K562 (cell line): ENCODE data around the gene MATK. TPM values are rescaled to one million over a fixed set of nuclear protein-coding genes. Genes with fewer than 3 reads are reported as not detected.

Experiments used
- ATAC-seq: fragments of 200-7000 bp; cut with Tn5 transposase; 3 replicates; pipeline ENCODE4 v1.9.1; 2020; ENCODE audit warnings: moderate library complexity
- BruUV-seq: library from RNA; stranded (reverse); fragments of 400-500 nt; replicated peaks from 2 replicates; lab custom pipeline; 2021; lab: Mats Ljungman, UMichigan
- CTCF ChIA-PET: fragments of 300-600 bp; formaldehyde crosslinking; extraction: SDS; loops from one replicate; lab custom pipeline; 2021; ENCODE audit warnings: low intra/inter-chr PET ratio; lab: Yijun Ruan, JAX
- POLR2A ChIA-PET: fragments of 300-600, 350-650 bp; sonication (Branson Sonifier 250); formaldehyde crosslinking; extraction: SDS; loops from one replicate; lab custom pipeline; 2021; ENCODE audit warnings: antibody characterized with exemption, inconsistent platforms; lab: Yijun Ruan, JAX
- DNase-seq, 4 experiments: peaks; one replicate each; pipeline versions ENCODE4 v3.0.0 to v3.0.0-alpha.2; 2011 to 2018; ENCODE audit warnings: low spot score in 3 of 4, mixed read lengths in 3 of 4; ENCODE audit errors: extremely low read depth in 1 of 4
- FAIRE-seq: peaks from 2 replicates; lab custom pipeline; 2011; peaks lifted over from hg19 to GRCh38; lab: Jason Lieb, UNC
- H2AFZ ChIP-seq: 2 replicates; pipeline ENCODE4 v1.6.0; 2011; ENCODE audit warnings: low read depth, low read length, control low read depth, inconsistent platforms
- H3K27ac ChIP-seq: fragments of 200-600 bp; 3 replicates; pipeline ENCODE4 v1.8.0; 2011; ENCODE audit warnings: low read depth, mild to moderate bottlenecking, control low read depth, inconsistent platforms, low read length, moderate library complexity, mixed read lengths; ENCODE audit errors: extremely low read depth
- H3K27me3 ChIP-seq, 2 experiments: fragments of 300-600 bp in 1 of 2; 2 replicates in 1 of 2; 3 replicates in 1 of 2; pipeline versions ENCODE4 v1.6.0 to v1.8.0; 2011; ENCODE audit warnings: inconsistent platforms in 2 of 2, low read length in 2 of 2, mild to moderate bottlenecking in 1 of 2, mixed read lengths in 1 of 2, moderate library complexity in 1 of 2; ENCODE audit not compliant: control insufficient read depth in 2 of 2, insufficient read depth in 2 of 2
- H3K36me3 ChIP-seq: fragments of 300-600 bp; 3 replicates; pipeline ENCODE4 v1.8.0; 2011; ENCODE audit warnings: mild to moderate bottlenecking, low read length, inconsistent platforms; ENCODE audit not compliant: control insufficient read depth, insufficient read depth
- H3K4me1 ChIP-seq, 2 experiments: fragments of 200-600 bp in 1 of 2; replicated peaks in 1 of 2; 2 replicates in 1 of 2; 3 replicates in 1 of 2; pipeline versions ENCODE4 v1.5.1 to v1.8.0; 2011; ENCODE audit warnings: inconsistent platforms in 2 of 2, low read length in 2 of 2, mild to moderate bottlenecking in 1 of 2, mixed read lengths in 1 of 2, moderate library complexity in 1 of 2; ENCODE audit not compliant: control insufficient read depth in 2 of 2, insufficient read depth in 2 of 2
- H3K4me2 ChIP-seq: 2 replicates; pipeline ENCODE4 v1.6.1; 2011; ENCODE audit warnings: low read length, control low read depth, inconsistent platforms, mixed read lengths; ENCODE audit not compliant: insufficient read depth
- H3K4me3 ChIP-seq: fragments of 200-600 bp; sonication (generic), shearing (Covaris generic); 2 replicates; pipeline ENCODE4 v1.5.1; 2016; ENCODE audit warnings: control low read depth, inconsistent platforms
- H3K79me2 ChIP-seq: fragments of 200-600 bp; 3 replicates; pipeline ENCODE4 v1.8.0; 2011; ENCODE audit warnings: low read length, inconsistent platforms; ENCODE audit not compliant: control insufficient read depth, insufficient read depth
- H3K9ac ChIP-seq, 2 experiments: 2 replicates each; pipeline versions ENCODE4 v1.6.0 to v1.6.1; 2011; ENCODE audit warnings: low read depth in 2 of 2, low read length in 2 of 2, control low read depth in 1 of 2, inconsistent platforms in 1 of 2, mild to moderate bottlenecking in 1 of 2, mixed read lengths in 1 of 2; ENCODE audit not compliant: insufficient read depth in 1 of 2
- H3K9me1 ChIP-seq: one replicate; pipeline ENCODE4 v1.6.0; 2011; ENCODE audit warnings: inconsistent platforms, mild to moderate bottlenecking, low read length, moderate library complexity; ENCODE audit not compliant: control insufficient read depth, insufficient read depth
- H3K9me3 ChIP-seq: replicated peaks from 2 replicates; pipeline ENCODE4 v1.5.1; 2011; ENCODE audit warnings: low read depth, low read length, inconsistent platforms; ENCODE audit not compliant: control insufficient read depth, insufficient read depth
- H4K20me1 ChIP-seq: replicated peaks from 2 replicates; pipeline ENCODE4 v1.6.1; 2011; ENCODE audit warnings: low read length, inconsistent platforms, mixed read lengths; ENCODE audit not compliant: control insufficient read depth, insufficient read depth
- ADNP ChIP-seq: fragments of 200-800 bp; sonication (Bioruptor generic); IDR thresholded peaks from 2 replicates; pipeline ENCODE4 v1.6.1; 2016; ENCODE audit warnings: missing genetic modification characterization, missing compliant biosample characterization
- BCOR ChIP-seq: fragments of 450-650 bp; IDR thresholded peaks from 2 replicates; pipeline ENCODE4 v1.6.1; 2016
- ETS2 ChIP-seq: IDR thresholded peaks from 2 replicates; pipeline ENCODE4 v1.6.1; 2016; ENCODE audit warnings: borderline replicate concordance, missing genetic modification characterization, mild to moderate bottlenecking, moderate library complexity, missing compliant biosample characterization; ENCODE audit not compliant: poor library complexity, severe bottlenecking
- KDM1A ChIP-seq, 2 experiments: fragments of 450-650 bp; IDR thresholded peaks; 2 replicates each; pipeline ENCODE4 v1.6.1; 2016; ENCODE audit warnings: mild to moderate bottlenecking in 2 of 2
- MEIS2 ChIP-seq: fragments of 450-650 bp; IDR thresholded peaks from 2 replicates; pipeline ENCODE4 v1.6.1; 2014; ENCODE audit warnings: mild to moderate bottlenecking; ENCODE audit not compliant: partially characterized antibody
- RBM25 ChIP-seq: fragments of 200-400 bp; formaldehyde crosslinking; IDR thresholded peaks from 2 replicates; pipeline ENCODE4 v1.6.1; 2018; ENCODE audit warnings: low read length, low read depth, moderate library complexity; ENCODE audit not compliant: severe bottlenecking
- ZNF212 ChIP-seq: fragments of 450-650 bp; formaldehyde crosslinking; IDR thresholded peaks from 2 replicates; pipeline ENCODE4 v1.4.0; 2020; ENCODE audit warnings: mild to moderate bottlenecking
- ZNF277 ChIP-seq: fragments of 250-450 bp; sonication (Bioruptor Pico); IDR thresholded peaks from 2 replicates; pipeline ENCODE4 v1.8.0; 2022; ENCODE audit warnings: inconsistent platforms, mild to moderate bottlenecking, moderate library complexity, borderline replicate concordance
- WGBS: fragments of 100-300 bp; shearing (Covaris generic); methylation state at CpG from one replicate; pipeline ENCODE4 v1.1.6; 2016; ENCODE audit warnings: low coverage, mixed read lengths; ENCODE audit not compliant: insufficient coverage; ENCODE audit errors: missing lambda C conversion rate; 5-methylcytosine and 5-hydroxymethylcytosine counted together
- in situ Hi-C: fragments of 300-500 bp; cut with MboI; formaldehyde crosslinking; loops from 4 replicates; pipeline ENCODE4 v1.15.0; 2018; ENCODE audit warnings: inconsistent platforms, mixed read lengths
- intact Hi-C: fragments of 100-400 bp; cut with micrococcal nuclease; formaldehyde crosslinking; loops from 2 replicates; pipeline ENCODE4 v1.14.2; 2022
- polyA plus RNA-seq, 8 experiments: library from polyadenylated mRNA; depleted of rRNA in 4 of 8; stranded (reverse) in 5 of 8; unstranded in 3 of 8; fragments of >200 nt; fragmentation: Nextera tagmentation in 2 of 8; fragmentation: Illumina TruSeq in 1 of 8; extraction: Ambion mirVana in 2 of 8; extraction: Trizol in 1 of 8; gene quantifications; 2 replicates each; pipeline versions ENCODE4 v1.2.1 to v1.2.3, GENCODE V29; 2011 to 2014; ENCODE audit warnings: inconsistent platforms in 1 of 8, missing spikeins in 1 of 8
- total RNA-seq, 7 experiments: library from RNA; depleted of rRNA in 6 of 7; stranded (reverse); fragments of >200 nt in 6 of 7; fragmentation: Illumina TruSeq in 2 of 7; extraction: Trizol in 2 of 7; gene quantifications; 2 replicates each; pipeline versions ENCODE4 v1.2.1 to v1.2.3, GENCODE V29; 2011 to 2021; ENCODE audit warnings: low replicate concordance in 1 of 7

Gene MATK
- total and polyA plus RNA-seq, 9 of the 15 experiments (the other 6 are each of a cell fraction or from before 2014, with no cell fraction given) = 0.08 to 41.5 (median 21.4) TPM

DNA sequence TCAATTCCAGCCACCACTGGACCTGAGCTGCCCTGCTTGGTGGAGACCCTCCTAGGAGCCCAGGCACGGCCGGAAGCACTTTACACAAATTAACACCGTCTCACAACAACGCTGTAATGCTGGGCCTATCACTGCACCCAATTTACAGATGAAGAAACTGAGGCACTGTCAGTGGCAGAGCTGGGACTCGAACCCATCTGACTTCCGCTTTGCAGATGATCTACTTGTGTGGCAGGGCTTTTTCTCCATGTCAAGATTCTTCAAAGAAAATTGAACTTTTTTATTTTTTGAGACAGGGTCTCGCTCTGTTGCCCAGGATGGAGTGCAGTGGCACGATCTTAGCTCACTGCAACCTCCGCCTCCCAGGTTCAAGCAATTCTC, 48.9 kb upstream of the MATK start:
- TF ChIP-seq RBM25 (no peak), BCOR (peak; percentile 52), ZNF212 (no peak), ETS2 (tag) (no peak), KDM1A (IDR thresholded peaks at IDR 0.05) (peak in 1 of 2 experiments; percentile 54; a peak in 2 of 4 replicates), MEIS2 (no peak), ZNF277 (CRISPR knock-in tag) (no peak), ADNP (tag) (peak; percentile 26; the same call in 1 of the 2 replicates)
- TF ChIP-seq, all 486 proteins: peak for 3
- H3K4me2 ChIP-seq = no peak overlapping the region
- peaks cover 12% of the 10 kb centered on the region for H3K9me3 ChIP-seq
- ATAC-seq (no peak), FAIRE-seq (no peak), DNase-seq (no peak)
- no peak overlapping the region for H2AFZ ChIP-seq
- 30% methylated on average over 8 of the region's 9 CpGs for whole genome bisulfite sequencing
- H3K27ac ChIP-seq = no peak overlapping the region
- in situ Hi-C loops = no loop called here
- intact Hi-C loops = no loop called here
- no peaks in the 10 kb centered on the region for H3K36me3 ChIP-seq
- peaks cover 11 to 37% of the 10 kb centered on the region in 2 experiments; a peak in 4 of 5 replicates for H3K27me3 ChIP-seq
- H3K4me3 ChIP-seq = no peak overlapping the region
- no TSS peak for BruUV-seq
- H4K20me1 ChIP-seq = no peaks in the 10 kb centered on the region
- no peaks in the 10 kb centered on the region for H3K79me2 ChIP-seq
- POLR2A ChIA-PET = interaction anchor here (0.7 kb wide), 1 partner anchor 73 kb away, joined by 4 read pairs; the partner anchor contains the start of gene MRPL54
- H3K9ac ChIP-seq = peak overlapping the region in 1 of 2 experiments; percentile 71; a peak in 1 of 4 replicates
- no peaks in the 10 kb centered on the region for H3K9me1 ChIP-seq
- CTCF ChIA-PET = no interaction called here
- peaks cover 0 to 29% of the 10 kb centered on the region in 2 experiments; a peak in 3 of 5 replicates for H3K4me1 ChIP-seq
